T-helper 2 cell treated with Interferon-gamma antibody and Interleukin-4, amounts not matched to agents 5 μg/mL and 100 μg/mL, for 36 hours (primary cell): ENCODE measurements around the gene ASB14.

ENCODE experiments used
- DNase-seq: peaks from one replicate; pipeline ENCODE4 v3.0.0; 2021; ENCODE audit warnings: low spot score
- H3K27ac Mint-ChIP-seq: one replicate; pipeline ENCODE4 v1.8.0; 2021; ENCODE audit warnings: mild to moderate bottlenecking, mixed read lengths
- H3K27me3 Mint-ChIP-seq: one replicate; pipeline ENCODE4 v1.8.0; 2021; ENCODE audit warnings: low read depth, mixed read lengths
- H3K36me3 Mint-ChIP-seq: one replicate; pipeline ENCODE4 v1.8.0; 2021; ENCODE audit warnings: low read depth, mixed read lengths
- H3K4me1 Mint-ChIP-seq: one replicate; pipeline ENCODE4 v1.8.0; 2021; ENCODE audit warnings: low read depth, mixed read lengths
- H3K4me3 Mint-ChIP-seq: one replicate; pipeline ENCODE4 v1.8.0; 2022; ENCODE audit warnings: mild to moderate bottlenecking, moderate library complexity, mixed read lengths
- H3K9me3 Mint-ChIP-seq: one replicate; pipeline ENCODE4 v1.8.0; 2021; ENCODE audit warnings: mixed read lengths

The ASB14 gene

DNA sequence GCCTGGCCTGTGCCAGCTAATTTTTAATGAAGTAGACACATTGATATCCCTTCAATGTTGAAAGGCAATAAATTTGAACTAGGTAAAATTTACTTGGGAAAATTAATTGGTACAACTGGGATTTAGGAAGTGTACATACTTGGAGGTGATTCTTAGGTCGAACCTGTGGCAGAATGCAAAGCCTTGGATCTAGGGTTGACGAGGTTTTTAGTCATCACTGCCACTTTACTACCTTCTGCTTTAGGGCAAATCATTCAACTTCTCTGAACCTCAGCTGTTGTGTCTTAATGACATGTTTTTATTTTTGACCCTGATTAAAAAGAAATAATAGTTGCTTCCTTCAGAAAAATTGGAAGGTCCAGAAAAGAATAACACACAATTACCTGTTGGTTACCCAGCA lies 62.5 kb downstream of the ASB14 start:
- no peaks in the 10 kb centered on the region for H3K27me3 Mint-ChIP-seq
- peak overlapping the region; percentile 94 for H3K4me3 Mint-ChIP-seq
- H3K4me1 Mint-ChIP-seq, result peaks cover 35% of the 10 kb centered on the region
- DNase-seq, result no peak
- peaks cover 4% of the 10 kb centered on the region for H3K36me3 Mint-ChIP-seq
- H3K9me3 Mint-ChIP-seq, result no peaks in the 10 kb centered on the region
- H3K27ac Mint-ChIP-seq, result no peak overlapping the region

DNA sequence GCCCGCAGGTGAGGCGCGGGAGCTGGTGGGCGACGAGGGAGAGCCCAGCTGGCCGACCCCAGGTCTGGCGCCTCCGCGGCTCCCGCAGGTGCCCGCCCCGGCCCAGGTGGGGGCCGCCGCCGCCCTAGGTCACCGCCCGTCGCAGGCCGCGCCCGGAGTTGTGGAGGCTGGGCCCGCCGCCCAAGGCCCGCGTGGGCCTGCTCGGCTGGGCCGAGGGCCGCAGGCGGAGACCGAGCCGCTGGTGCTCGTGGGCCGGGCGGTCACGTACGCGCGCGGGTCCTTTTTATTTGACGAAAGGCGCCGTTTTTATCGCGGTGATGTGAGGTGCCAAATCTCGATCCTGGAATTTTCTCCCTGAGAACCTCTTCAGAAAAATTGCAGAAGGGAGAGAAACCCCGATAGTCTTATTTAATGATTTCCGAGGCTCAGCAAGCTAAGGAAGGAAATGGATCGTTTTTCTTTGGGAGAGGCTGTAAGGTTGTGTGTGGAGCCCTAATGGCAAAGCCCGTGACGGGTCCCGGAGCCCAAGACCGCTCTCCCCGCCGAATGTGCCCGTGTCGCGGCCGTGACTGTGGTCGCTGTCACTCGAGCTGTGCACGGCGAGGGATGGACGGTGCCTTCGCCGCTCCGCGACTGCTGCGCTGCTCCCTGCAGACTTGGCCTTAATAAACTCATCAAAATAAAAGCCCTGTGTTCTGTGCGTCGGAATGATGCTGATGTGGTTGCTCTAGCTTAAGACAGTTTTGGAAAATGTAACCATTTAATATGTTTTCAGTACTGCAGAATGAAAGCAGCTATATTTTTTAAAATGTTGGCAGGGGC lies 64.3 kb downstream of the ASB14 start:
- Mint-ChIP-seq H3K36me3 (peaks cover 4% of the 10 kb centered on the region), H3K27me3 (no peaks in the 10 kb centered on the region), H3K27ac (peak overlapping the region; percentile 80), H3K4me3 (peak overlapping the region; percentile 94), H3K4me1 (peaks cover 36% of the 10 kb centered on the region), H3K9me3 (no peaks in the 10 kb centered on the region)
- DNase-seq, result peak; percentile 46

DNA sequence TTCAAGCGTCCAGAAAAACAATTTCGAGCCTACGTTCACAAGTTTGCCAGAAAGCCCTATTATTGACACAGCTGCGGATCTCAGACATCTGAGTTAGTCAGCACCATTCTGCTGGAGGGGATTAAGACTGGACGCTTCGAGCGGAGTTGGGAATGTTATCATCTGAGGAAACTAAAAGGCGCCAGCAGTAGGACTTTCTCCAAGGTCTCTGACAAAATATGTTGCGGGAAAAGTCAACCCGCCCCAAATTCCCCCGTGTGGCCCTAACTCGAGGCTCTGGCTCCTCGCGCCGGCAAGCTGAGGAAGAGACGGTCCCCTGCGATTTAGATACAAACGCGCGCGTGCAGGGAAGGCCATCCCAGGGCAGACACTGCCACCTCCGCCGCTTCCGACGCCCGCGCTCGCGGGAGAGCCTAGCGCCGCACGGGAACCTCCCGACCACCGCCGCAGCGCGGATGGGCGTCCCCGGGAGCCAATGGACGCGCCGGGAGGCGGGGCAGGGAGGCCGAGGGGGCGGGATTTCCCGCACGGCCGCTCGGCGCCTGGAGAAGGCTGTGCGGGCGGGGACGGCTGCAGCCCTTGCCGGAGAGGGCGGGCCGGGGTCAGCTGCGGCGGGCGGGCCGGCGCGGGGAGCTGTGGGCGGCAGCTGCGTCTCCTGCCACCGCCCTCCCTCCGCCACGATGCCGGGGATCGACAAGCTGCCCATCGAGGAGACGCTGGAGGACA lies 65.1 kb downstream of the ASB14 start, which contains the start of gene APPL1:
APPL1 (plus strand) TSS at position 526 of the 726 bp plus-strand sequence; CDS start at position 681, 155 bp downstream.
- H3K4me1 Mint-ChIP-seq, result peaks cover 35% of the 10 kb centered on the region
- peak within 1 kb of the TSS; percentile 94 for H3K4me3 Mint-ChIP-seq
- H3K27me3 Mint-ChIP-seq, result no peaks in the 10 kb centered on the region
- peaks cover 4% of the 10 kb centered on the region for H3K36me3 Mint-ChIP-seq
- peak within 1 kb of the TSS; percentile 80 for H3K27ac Mint-ChIP-seq
- H3K9me3 Mint-ChIP-seq, result no peaks in the 10 kb centered on the region
- peak; percentile 95 for DNase-seq

DNA sequence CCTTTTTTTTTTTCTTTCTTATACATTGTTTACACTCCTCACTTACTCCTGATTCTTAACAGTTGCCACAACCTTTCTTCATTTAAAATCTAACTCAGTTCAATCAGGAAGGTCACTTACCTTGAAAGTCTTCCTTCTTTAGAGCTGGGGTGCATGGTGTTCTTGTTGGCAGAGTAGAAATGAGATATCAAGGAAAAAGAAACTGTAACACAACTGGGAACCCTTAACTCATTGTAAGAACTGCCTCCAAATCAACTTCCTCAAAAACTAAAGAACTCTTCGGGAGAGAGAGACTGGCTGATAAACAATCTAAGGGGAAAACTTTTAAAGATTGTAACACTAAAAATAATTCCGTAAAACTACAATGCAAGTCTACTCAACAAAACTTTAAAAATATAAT lies 66.3 kb downstream of the ASB14 start:
- Mint-ChIP-seq H3K9me3 (no peaks in the 10 kb centered on the region), H3K27ac (no peak overlapping the region), H3K4me3 (peak overlapping the region; percentile 23), H3K4me1 (peaks cover 32% of the 10 kb centered on the region), H3K27me3 (no peaks in the 10 kb centered on the region), H3K36me3 (peaks cover 4% of the 10 kb centered on the region)
- DNase-seq, result no peak

DNA sequence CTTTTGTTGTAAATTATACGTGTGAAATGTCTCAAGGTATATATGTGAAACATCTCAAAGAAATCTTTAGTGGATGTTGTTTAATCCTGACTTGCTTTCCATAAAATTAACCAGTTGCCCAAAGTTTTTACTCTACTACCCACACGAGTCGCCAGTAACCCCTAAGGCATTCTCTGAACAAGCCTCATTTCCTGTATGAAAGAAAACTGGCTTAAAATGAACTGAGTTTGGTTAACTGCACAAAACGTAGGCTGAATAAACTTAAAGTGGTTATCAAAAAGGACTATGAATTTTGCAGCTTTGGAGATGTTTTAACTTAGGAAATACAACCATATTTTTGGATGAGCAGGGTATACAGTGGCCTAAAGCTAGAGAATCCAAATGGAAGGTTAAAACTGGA lies 67.6 kb downstream of the ASB14 start:
- H3K36me3 Mint-ChIP-seq, result no peaks in the 10 kb centered on the region
- no peaks in the 10 kb centered on the region for H3K9me3 Mint-ChIP-seq
- no peak overlapping the region for H3K27ac Mint-ChIP-seq
- H3K27me3 Mint-ChIP-seq, result no peaks in the 10 kb centered on the region
- H3K4me3 Mint-ChIP-seq, result no peak overlapping the region
- DNase-seq, result no peak
- peaks cover 26% of the 10 kb centered on the region for H3K4me1 Mint-ChIP-seq

DNA sequence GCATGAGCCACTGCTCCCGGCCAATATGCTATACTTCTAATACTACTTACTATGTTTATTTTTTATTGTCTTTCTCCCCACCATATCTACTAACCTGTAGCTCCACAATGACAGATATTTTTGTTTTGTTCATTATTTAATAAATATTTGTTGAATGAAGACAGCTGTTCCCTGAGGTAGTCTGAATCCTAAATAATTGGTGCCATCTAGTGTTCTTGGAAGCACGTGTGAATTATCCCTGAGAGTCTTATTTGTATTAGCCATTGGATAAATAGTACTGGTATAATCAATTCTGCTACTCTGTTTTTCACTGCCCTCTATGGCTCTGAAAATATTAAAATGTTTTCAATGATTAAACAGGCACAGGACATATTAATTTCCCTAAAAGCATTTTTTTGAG lies 70.6 kb downstream of the ASB14 start:
- Mint-ChIP-seq H3K36me3 (no peaks in the 10 kb centered on the region), H3K9me3 (no peaks in the 10 kb centered on the region), H3K4me1 (peaks cover 10% of the 10 kb centered on the region), H3K27me3 (peaks cover 5% of the 10 kb centered on the region), H3K27ac (no peak overlapping the region), H3K4me3 (no peak overlapping the region)
- DNase-seq, result no peak
